SK-N-SH (cell line): ENCODE measurements around the gene EDA. TPM values are rescaled to one million over a fixed set of nuclear protein-coding genes. Genes with fewer than 3 reads are reported as not detected.
"Not testable (repeated sequence)": the region's sequence is repeated elsewhere in the genome, so short reads cannot be mapped to it uniquely, and the experiment has no call there.

Source experiments
- CTCF ChIA-PET: fragments of 300-600, 350-600 bp; formaldehyde crosslinking; extraction: SDS; loops from one replicate; lab custom pipeline; 2021; lab: Yijun Ruan, JAX
- POLR2A ChIA-PET: fragments of 350-600 bp; sonication (Branson Sonifier 250); formaldehyde crosslinking; extraction: SDS; loops from one replicate; lab custom pipeline; 2020; ENCODE audit warnings: antibody characterized with exemption, inconsistent platforms; lab: Yijun Ruan, JAX
- DNase-seq: peaks from one replicate; pipeline ENCODE4 v3.0.0; 2012
- H2AFZ ChIP-seq: fragments of 200-600 bp; sonication (generic); 2 replicates; pipeline ENCODE4 v1.8.1; 2016; ENCODE audit warnings: antibody characterized with exemption, mild to moderate bottlenecking, low read depth
- H3F3A ChIP-seq: fragments of 200-600 bp; sonication (generic); replicated peaks from 2 replicates; pipeline ENCODE3; 2016; ENCODE audit warnings: antibody characterized with exemption, mild to moderate bottlenecking; ENCODE audit not compliant: insufficient read depth
- H3K27ac ChIP-seq, 2 experiments: fragments of 200-500 bp in 1 of 2; fragments of 200-600 bp in 1 of 2; sonication (Bioruptor generic) in 1 of 2; sonication (generic), shearing (Covaris generic) in 1 of 2; 2 replicates each; pipeline versions ENCODE4 v1.5.1 to v1.6.1; 2014 to 2016; ENCODE audit warnings: low read depth in 2 of 2, inconsistent platforms in 1 of 2, low read length in 1 of 2, mild to moderate bottlenecking in 1 of 2, mixed read lengths in 1 of 2
- H3K27me3 ChIP-seq: fragments of 200-600 bp; sonication (generic), shearing (Covaris generic); 2 replicates; pipeline ENCODE4 v1.6.1; 2016; ENCODE audit warnings: mixed run types; ENCODE audit not compliant: insufficient read depth
- H3K36me3 ChIP-seq, 2 experiments: fragments of 200-500 bp in 1 of 2; fragments of 200-600 bp in 1 of 2; sonication (Bioruptor generic) in 1 of 2; sonication (generic) in 1 of 2; replicated peaks in 1 of 2; 2 replicates each; pipeline versions ENCODE3 to v1.5.1; 2014 to 2016; ENCODE audit warnings: low read length in 1 of 2, mild to moderate bottlenecking in 1 of 2; ENCODE audit not compliant: insufficient read depth in 2 of 2, control insufficient read depth in 1 of 2
- H3K4me1 ChIP-seq, 2 experiments: fragments of 200-500 bp in 1 of 2; fragments of 200-600 bp in 1 of 2; sonication (Bioruptor generic) in 1 of 2; sonication (generic), shearing (Covaris generic) in 1 of 2; 2 replicates each; pipeline versions ENCODE4 v1.5.1 to v1.6.1; 2014 to 2016; ENCODE audit warnings: low read depth in 1 of 2, low read length in 1 of 2, mixed run types in 1 of 2; ENCODE audit not compliant: insufficient read depth in 2 of 2, control insufficient read depth in 1 of 2
- H3K4me2 ChIP-seq: fragments of 200-600 bp; sonication (generic), shearing (Covaris generic); 2 replicates; pipeline ENCODE4 v1.6.1; 2017; ENCODE audit warnings: mixed run types
- H3K4me3 ChIP-seq, 2 experiments: fragments of 200-500 bp in 1 of 2; fragments of 200-600 bp in 1 of 2; sonication (Bioruptor generic) in 1 of 2; sonication (generic), shearing (Covaris generic) in 1 of 2; 2 replicates each; pipeline versions ENCODE4 v1.5.1 to v1.8.1; 2014 to 2016; ENCODE audit warnings: low read depth in 2 of 2, inconsistent platforms in 1 of 2, low read length in 1 of 2, mild to moderate bottlenecking in 1 of 2, mixed read lengths in 1 of 2, moderate library complexity in 1 of 2
- H3K79me2 ChIP-seq: fragments of 200-600 bp; sonication (generic); 2 replicates; pipeline ENCODE4 v1.8.1; 2017; ENCODE audit warnings: mild to moderate bottlenecking; ENCODE audit not compliant: insufficient read depth
- H3K9ac ChIP-seq: fragments of 200-600 bp; sonication (generic); 2 replicates; pipeline ENCODE4 v1.6.1; 2017; ENCODE audit warnings: mixed run types
- H3K9me2 ChIP-seq: fragments of 200-600 bp; sonication (generic); 2 replicates; pipeline ENCODE4 v1.6.1; 2017; ENCODE audit warnings: mixed run types
- H3K9me3 ChIP-seq: fragments of 200-600 bp; sonication (generic); 2 replicates; pipeline ENCODE4 v1.6.1; 2017; ENCODE audit warnings: mixed run types, mild to moderate bottlenecking, moderate library complexity
- H4K20me1 ChIP-seq: fragments of 200-600 bp; sonication (generic); 2 replicates; pipeline ENCODE4 v1.6.1; 2017; ENCODE audit warnings: mild to moderate bottlenecking, mixed run types; ENCODE audit not compliant: insufficient read depth
- CHD2 ChIP-seq: fragments of 150-350 bp; IDR thresholded peaks from 2 replicates; pipeline ENCODE4 v1.6.1; 2018; ENCODE audit warnings: low read length; ENCODE audit not compliant: partially characterized antibody
- ELF1 ChIP-seq: IDR thresholded peaks from 2 replicates; pipeline ENCODE4 v1.4.0; 2012
- EP300 ChIP-seq, 2 experiments: IDR thresholded peaks; 2 replicates each; pipeline versions ENCODE4 v1.4.0 to v1.6.1; 2012; ENCODE audit warnings: borderline replicate concordance in 1 of 2, low read depth in 1 of 2, low read length in 1 of 2
- EZH2phosphoT487 ChIP-seq: fragments of 200-600 bp; sonication (generic); IDR thresholded peaks from 2 replicates; pipeline ENCODE4 v1.6.1; 2017; ENCODE audit warnings: low read depth, mixed run types, mild to moderate bottlenecking, antibody characterized with exemption, moderate library complexity, borderline replicate concordance
- FOSL2 ChIP-seq: IDR thresholded peaks from 2 replicates; pipeline ENCODE4 v1.4.0; 2012; ENCODE audit warnings: low read depth, mild to moderate bottlenecking, moderate library complexity, borderline replicate concordance
- FOXJ3 ChIP-seq: sonication (generic); formaldehyde crosslinking; IDR thresholded peaks from 2 replicates; pipeline ENCODE4 v1.5.1; 2020; ENCODE audit warnings: mild to moderate bottlenecking, missing genetic modification reagents
- FOXM1 ChIP-seq: IDR thresholded peaks from 2 replicates; pipeline ENCODE4 v1.4.0; 2012; ENCODE audit warnings: low read depth, mild to moderate bottlenecking
- GABPA ChIP-seq: IDR thresholded peaks from 2 replicates; pipeline ENCODE4 v1.4.0; 2012; ENCODE audit warnings: low read depth, mild to moderate bottlenecking
- GATA2 ChIP-seq: sonication (generic); formaldehyde crosslinking; IDR thresholded peaks from 2 replicates; pipeline ENCODE4 v1.5.0; 2020; ENCODE audit warnings: mild to moderate bottlenecking, missing genetic modification reagents
- JUND ChIP-seq: IDR thresholded peaks from 2 replicates; pipeline ENCODE4 v1.4.0; 2012
- MAX ChIP-seq: IDR thresholded peaks from 2 replicates; pipeline ENCODE4 v1.4.0; 2012; ENCODE audit warnings: low read depth
- MXI1 ChIP-seq: IDR thresholded peaks from 2 replicates; pipeline ENCODE4 v1.6.1; 2012; ENCODE audit warnings: mild to moderate bottlenecking, low read depth, low read length, improper control_type of control experiment
- NRF1 ChIP-seq: IDR thresholded peaks from 2 replicates; pipeline ENCODE4 v1.6.1; 2012; ENCODE audit warnings: low read depth, mild to moderate bottlenecking, low read length
- PBX3 ChIP-seq: IDR thresholded peaks from 2 replicates; pipeline ENCODE4; 2012
- RAD21 ChIP-seq: IDR thresholded peaks from 2 replicates; pipeline ENCODE4 v1.6.1; 2012; ENCODE audit warnings: mild to moderate bottlenecking, low read length
- RCOR1 ChIP-seq: fragments of 150-350 bp; IDR thresholded peaks from 2 replicates; pipeline ENCODE4 v1.6.1; 2017; ENCODE audit warnings: antibody characterized with exemption, low read length
- RFX5 ChIP-seq: IDR thresholded peaks from 2 replicates; pipeline ENCODE4 v1.6.1; 2012; ENCODE audit warnings: mild to moderate bottlenecking, improper control_type of control experiment, low read length
- RXRA ChIP-seq: IDR thresholded peaks from 2 replicates; pipeline ENCODE4 v1.4.0; 2012; ENCODE audit warnings: low read depth, mild to moderate bottlenecking, borderline replicate concordance
- TAF1 ChIP-seq: IDR thresholded peaks from 2 replicates; pipeline ENCODE4 v1.6.1; 2012; ENCODE audit warnings: low read depth, mild to moderate bottlenecking, low read length, moderate library complexity, borderline replicate concordance
- TCF12 ChIP-seq: IDR thresholded peaks from 2 replicates; pipeline ENCODE4 v1.4.0; 2012
- TEAD4 ChIP-seq: IDR thresholded peaks from 2 replicates; pipeline ENCODE4 v1.4.0; 2012; ENCODE audit warnings: mild to moderate bottlenecking, borderline replicate concordance; ENCODE audit not compliant: insufficient read depth
- USF1 ChIP-seq: IDR thresholded peaks from 2 replicates; pipeline ENCODE4 v1.4.0; 2012; ENCODE audit warnings: low read depth, borderline replicate concordance
- USF2 ChIP-seq: fragments of 150-350 bp; IDR thresholded peaks from 2 replicates; pipeline ENCODE4 v1.6.1; 2017; ENCODE audit warnings: antibody characterized with exemption, low read length, low read depth, borderline replicate concordance
- ZBTB33 ChIP-seq: IDR thresholded peaks from 2 replicates; pipeline ENCODE4 v1.4.0; 2012; ENCODE audit warnings: low read depth, borderline replicate concordance
- WGBS: methylation state at CpG from one replicate; pipeline ENCODE4 v1.1.6; 2017; ENCODE audit warnings: low lambda C conversion rate; 5-methylcytosine and 5-hydroxymethylcytosine counted together
- polyA plus RNA-seq, 3 experiments: library from polyadenylated mRNA; depleted of rRNA; stranded (reverse); fragments of >200 nt; gene quantifications; 2 replicates each; pipeline ENCODE4 v1.2.3, GENCODE V29; 2012

The EDA gene
- polyA plus RNA-seq, 1 of the 3 experiments (the other 2 are of a cell fraction): 0.02 TPM

- TF ChIP-seq EP300 (IDR thresholded peaks at IDR 0.05; ENCODE audit: borderline replicate concordance in 1 of 2, low read depth in 1 of 2, low read length in 1 of 2) (no peak), ZBTB33 (no peak), CHD2 (no peak), RCOR1 (no peak), RAD21 (no peak), GABPA (no peak), TCF12 (no peak), MXI1 (no peak), MAX (no peak), RFX5 (no peak)
- TF ChIP-seq, all 33 proteins: peak for 0
Observed at GRCh38 chrX:69996113-69996468, 380.2 kb downstream of the EDA start (continued).

GRCh38 chrX:69998299-69998698 is 382.4 kb downstream of the EDA start:
- H3F3A ChIP-seq, POLR2A ChIA-PET, H3K9ac ChIP-seq, H3K9me3 ChIP-seq, H3K4me3 ChIP-seq, H2AFZ ChIP-seq, H3K27ac ChIP-seq, H3K4me1 ChIP-seq, DNase-seq, H3K36me3 ChIP-seq, CTCF ChIA-PET, H3K79me2 ChIP-seq, H4K20me1 ChIP-seq, H3K9me2 ChIP-seq, H3K27me3 ChIP-seq, H3K4me2 ChIP-seq: not testable (repeated sequence)

- CTCF ChIA-PET: interaction anchor here (1.2 kb wide), 1 partner anchor 96 kb away, joined by 3 read pairs; no protein-coding TSS in a partner anchor
- no peak for TF ChIP-seq FOXJ3 (CRISPR knock-in tag)
- TF ChIP-seq TCF12: no peak
- no peak for TF ChIP-seq TEAD4
- TF ChIP-seq ELF1: no peak
- no peak for TF ChIP-seq FOSL2
- TF ChIP-seq EZH2phosphoT487: no peak
- TF ChIP-seq GATA2 (CRISPR knock-in tag): no peak
- no peak for TF ChIP-seq GABPA
- no peak for TF ChIP-seq RFX5
- no peak for TF ChIP-seq FOXM1
- TF ChIP-seq JUND: no peak
- TF ChIP-seq NRF1: no peak
- no peak for TF ChIP-seq USF1
- no peak for TF ChIP-seq RXRA
- no peak for TF ChIP-seq PBX3
- TF ChIP-seq TAF1: no peak
- no peak for TF ChIP-seq USF2
Observed at GRCh38 chrX:70001269-70001668, 385.4 kb downstream of the EDA start.

More at GRCh38 chrX:70001269-70001668, 385.4 kb downstream of the EDA start:
- POLR2A ChIA-PET: no interaction called here
- no peak for DNase-seq
- no peak overlapping the region for H3K27ac ChIP-seq
- H3K9ac ChIP-seq: no peak overlapping the region
- no peaks in the 10 kb centered on the region for H3K4me1 ChIP-seq
- H3K4me2 ChIP-seq: no peak overlapping the region
- H4K20me1 ChIP-seq: no peaks in the 10 kb centered on the region
- no peaks in the 10 kb centered on the region for H3K36me3 ChIP-seq
- H3K79me2 ChIP-seq: no peaks in the 10 kb centered on the region
- H3F3A ChIP-seq: no peaks in the 10 kb centered on the region
- no peaks in the 10 kb centered on the region; the same call in 1 of the 2 replicates for H3K27me3 ChIP-seq
- H3K4me3 ChIP-seq: no peak overlapping the region
- H3K9me2 ChIP-seq: no peaks in the 10 kb centered on the region
- no peaks in the 10 kb centered on the region for H3K9me3 ChIP-seq
- WGBS: 10% methylated on average over 2 of the region's 2 CpGs
- H2AFZ ChIP-seq: no peak overlapping the region
